Measurements from ENCODE around the gene TRMT1.
A peak's percentile ranks its signal among the peaks of the same experiment; 100 is the strongest.

The TRMT1 gene

DNA sequence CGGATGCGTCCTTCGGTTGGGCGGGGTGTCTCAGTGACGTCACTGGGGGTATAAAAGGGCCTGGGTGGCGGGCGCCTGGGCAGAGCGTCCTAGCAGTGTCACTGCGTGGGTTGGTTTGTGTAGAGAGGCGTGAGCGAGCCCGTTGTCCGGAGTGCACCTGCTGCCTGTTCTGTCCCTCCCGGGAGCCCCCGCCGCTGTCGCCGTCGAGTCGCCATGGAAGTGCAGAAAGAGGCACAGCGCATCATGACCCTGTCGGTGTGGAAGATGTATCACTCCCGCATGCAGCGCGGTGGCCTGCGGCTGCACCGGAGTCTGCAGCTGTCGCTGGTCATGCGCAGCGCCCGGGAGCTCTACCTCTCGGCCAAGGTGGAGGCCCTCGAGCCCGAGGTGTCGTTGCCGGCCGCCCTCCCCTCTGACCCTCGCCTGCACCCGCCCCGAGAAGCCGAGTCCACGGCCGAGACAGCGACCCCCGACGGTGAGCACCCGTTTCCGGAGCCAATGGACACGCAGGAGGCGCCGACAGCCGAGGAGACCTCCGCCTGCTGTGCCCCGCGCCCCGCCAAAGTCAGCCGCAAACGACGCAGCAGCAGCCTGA lies 36.5 kb upstream of the TRMT1 start:
- Histone ChIP-seq H3K27ac (peak overlapping the region; percentile 98 to 100), H3K4me3 (peak overlapping the region; percentile 93)
- TF ChIP-seq, protein P1, sequence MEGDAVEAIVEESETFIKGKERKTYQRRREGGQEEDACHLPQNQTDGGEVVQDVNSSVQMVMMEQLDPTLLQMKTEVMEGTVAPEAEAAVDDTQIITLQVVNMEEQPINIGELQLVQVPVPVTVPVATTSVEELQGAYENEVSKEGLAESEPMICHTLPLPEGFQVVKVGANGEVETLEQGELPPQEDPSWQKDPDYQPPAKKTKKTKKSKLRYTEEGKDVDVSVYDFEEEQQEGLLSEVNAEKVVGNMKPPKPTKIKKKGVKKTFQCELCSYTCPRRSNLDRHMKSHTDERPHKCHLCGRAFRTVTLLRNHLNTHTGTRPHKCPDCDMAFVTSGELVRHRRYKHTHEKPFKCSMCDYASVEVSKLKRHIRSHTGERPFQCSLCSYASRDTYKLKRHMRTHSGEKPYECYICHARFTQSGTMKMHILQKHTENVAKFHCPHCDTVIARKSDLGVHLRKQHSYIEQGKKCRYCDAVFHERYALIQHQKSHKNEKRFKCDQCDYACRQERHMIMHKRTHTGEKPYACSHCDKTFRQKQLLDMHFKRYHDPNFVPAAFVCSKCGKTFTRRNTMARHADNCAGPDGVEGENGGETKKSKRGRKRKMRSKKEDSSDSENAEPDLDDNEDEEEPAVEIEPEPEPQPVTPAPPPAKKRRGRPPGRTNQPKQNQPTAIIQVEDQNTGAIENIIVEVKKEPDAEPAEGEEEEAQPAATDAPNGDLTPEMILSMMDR (IDR thresholded peaks at IDR 0.05): no peak
- peak; percentile 98 for DNase-seq (ENCODE audit: low spot score)

DNA sequence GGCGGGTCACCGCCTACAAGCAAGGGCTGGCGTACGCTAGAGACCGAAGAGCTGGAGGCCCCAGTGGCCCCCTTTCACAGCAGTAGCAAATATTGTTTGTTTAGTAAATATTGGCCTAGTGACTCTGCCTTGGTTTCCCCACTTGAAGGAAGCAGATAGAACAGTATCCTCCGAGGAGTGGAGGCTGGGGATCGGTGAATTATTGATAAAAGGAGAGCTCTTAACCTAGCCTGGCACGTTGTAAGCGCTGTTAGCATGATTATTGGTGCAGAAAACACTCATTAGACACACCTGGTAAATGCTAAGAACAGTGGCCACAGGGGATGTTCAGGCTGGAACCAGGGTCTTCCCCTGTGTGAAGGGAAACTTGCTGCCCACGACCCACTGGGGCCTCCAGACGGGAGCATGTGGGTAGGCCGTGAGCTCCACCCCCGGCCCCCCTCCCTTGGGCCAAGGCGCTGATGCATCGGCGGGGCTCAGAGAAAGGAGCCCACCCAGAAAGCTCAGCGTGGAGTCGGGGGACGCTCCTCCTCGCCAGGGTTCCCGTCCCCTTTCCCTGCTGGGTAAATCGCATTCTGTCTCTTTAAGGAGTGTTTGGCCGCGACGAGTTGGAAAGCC lies 35.9 kb upstream of the TRMT1 start:
- TF ChIP-seq, protein P1 (IDR thresholded peaks at IDR 0.05): no peak
- Histone ChIP-seq H3K27ac (peak overlapping the region; percentile 98 to 100), H3K4me3 (peak overlapping the region; percentile 93)
- DNase-seq (ENCODE audit: low spot score): no peak

DNA sequence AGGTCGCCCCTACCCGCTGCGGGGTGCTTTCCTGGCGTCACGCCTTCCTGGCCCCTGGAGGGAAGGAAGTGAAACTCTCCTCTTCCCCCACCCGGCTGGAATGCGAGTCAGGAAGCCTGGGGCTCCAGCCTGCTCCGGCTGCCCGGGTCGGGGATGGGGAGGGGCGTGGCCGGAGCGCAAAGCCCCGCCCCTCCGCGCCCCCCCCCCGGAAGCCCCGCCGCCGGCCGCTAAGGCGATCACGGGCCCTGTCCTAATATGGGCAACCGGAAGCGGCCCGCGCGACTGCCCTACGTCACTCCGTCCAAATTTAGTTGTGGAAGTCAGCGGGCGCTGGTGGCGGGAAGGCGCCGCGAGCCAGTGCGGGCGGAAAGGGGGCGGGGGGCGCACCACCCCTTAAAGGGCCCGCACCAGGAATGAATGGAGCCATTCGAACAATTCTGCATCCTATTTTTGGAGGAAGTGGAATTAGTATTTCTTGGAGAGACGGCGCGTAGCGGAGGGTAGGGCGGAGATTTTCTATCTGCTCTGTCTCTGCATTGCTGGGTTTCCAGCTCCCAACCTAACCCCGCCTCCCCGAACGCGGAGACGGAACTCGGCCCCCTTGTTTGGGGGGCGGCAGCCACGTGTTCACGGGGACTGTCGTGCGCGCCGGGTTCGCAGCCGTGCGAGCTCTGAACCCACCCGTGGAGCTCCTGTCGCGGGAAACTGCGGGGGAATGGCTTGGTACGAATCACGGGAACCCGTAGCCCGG lies 35.2 kb upstream of the TRMT1 start:
- Histone ChIP-seq H3K4me3 (peak overlapping the region; percentile 93), H3K27ac (peak overlapping the region; percentile 99 to 100)
- DNase-seq (ENCODE audit: low spot score): peak; percentile 99
- TF ChIP-seq, protein P1 (IDR thresholded peaks at IDR 0.05): no peak

DNA sequence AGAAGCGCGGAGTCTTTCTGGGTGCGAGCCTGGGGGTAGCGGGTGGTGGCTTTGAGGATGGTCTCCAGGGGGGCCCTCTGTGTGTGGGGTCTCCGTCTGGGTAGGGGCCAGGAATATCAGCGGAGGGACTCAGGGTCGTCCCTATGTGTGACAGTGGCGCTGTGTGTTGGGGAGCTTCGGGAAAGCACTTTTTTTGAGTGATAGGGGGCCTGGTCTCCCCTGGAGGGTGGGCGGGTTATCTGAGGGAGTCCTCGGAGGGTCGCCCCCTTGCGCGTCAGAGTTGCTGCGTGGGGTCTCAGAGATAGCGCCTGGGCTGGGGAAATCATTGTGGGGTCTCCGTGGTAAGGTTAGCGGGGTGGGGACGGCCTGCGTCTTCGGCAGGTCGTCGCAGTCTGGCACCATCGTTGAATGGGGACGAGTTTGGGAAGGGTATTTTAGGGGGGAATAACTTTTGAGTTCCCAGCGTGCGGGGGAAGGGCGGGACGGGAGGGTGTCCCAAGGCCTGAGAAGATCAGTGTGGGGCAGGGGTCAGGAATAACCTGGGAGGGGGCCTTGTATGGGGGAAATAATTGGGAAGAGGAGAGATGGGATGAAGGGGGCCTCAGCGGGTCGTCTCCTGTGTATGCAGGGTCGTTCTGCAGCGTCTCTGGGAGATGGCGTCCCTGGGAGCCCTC lies 34.5 kb upstream of the TRMT1 start:
- TF ChIP-seq, protein P1 (IDR thresholded peaks at IDR 0.05): no peak
- Histone ChIP-seq H3K27ac (peak overlapping the region; percentile 99 to 100), H3K4me3 (peak overlapping the region; percentile 93)
- peak; percentile 87 for DNase-seq (ENCODE audit: low spot score)

DNA sequence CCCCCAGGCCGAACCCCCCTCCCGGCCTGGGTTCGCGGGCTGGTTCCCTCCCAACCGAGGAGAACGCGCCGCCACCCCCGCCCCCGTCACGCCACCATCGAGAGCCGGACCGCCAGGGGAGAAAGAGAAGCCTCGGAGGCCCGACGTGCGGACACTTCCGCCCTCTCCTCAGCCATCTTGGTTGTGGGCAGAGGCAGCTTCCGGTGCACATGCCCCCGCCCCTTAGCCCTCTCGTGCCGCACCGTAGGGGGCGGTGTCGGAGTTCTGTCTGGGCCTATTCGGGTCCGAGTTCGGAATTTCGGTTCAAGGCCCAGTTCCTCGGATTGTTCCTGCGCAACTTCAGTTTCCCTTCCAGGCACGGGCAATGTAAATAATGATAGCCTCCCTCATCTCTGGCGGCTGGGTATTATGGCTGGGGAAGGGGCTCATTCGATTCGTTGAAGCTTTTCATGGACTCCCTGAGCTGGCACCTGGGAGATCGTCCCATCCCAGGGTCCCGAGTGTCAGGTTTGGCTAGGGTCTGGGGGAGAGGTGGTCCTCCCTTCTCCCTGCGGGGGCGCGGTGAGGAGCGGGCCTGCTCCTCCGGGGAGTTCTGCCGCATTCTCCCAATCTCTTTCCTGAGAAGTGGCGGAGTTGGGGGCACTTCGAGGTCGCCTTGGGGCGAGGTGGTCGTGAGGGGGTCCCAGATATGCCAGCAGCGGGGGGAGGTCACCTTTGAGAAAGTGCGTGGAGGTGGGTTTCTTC lies 33.8 kb upstream of the TRMT1 start, which contains the start of the genes IER2 and STX10:
Gene IER2 (plus strand): TSS at position 225 of the 744 bp plus-strand sequence. CDS start 2,776 bp downstream, outside the sequence.
Gene STX10 (minus strand): TSS at position 189 of the 744 bp plus-strand sequence. CDS start 202 bp downstream, outside the sequence.
- peak; percentile 99 for DNase-seq (ENCODE audit: low spot score)
- peak within 1 kb of the TSS; percentile 99 to 100 for H3K27ac ChIP-seq
- peak within 1 kb of the TSS; percentile 93 for H3K4me3 ChIP-seq
- TF ChIP-seq, protein P1 (IDR thresholded peaks at IDR 0.05): no peak

DNA sequence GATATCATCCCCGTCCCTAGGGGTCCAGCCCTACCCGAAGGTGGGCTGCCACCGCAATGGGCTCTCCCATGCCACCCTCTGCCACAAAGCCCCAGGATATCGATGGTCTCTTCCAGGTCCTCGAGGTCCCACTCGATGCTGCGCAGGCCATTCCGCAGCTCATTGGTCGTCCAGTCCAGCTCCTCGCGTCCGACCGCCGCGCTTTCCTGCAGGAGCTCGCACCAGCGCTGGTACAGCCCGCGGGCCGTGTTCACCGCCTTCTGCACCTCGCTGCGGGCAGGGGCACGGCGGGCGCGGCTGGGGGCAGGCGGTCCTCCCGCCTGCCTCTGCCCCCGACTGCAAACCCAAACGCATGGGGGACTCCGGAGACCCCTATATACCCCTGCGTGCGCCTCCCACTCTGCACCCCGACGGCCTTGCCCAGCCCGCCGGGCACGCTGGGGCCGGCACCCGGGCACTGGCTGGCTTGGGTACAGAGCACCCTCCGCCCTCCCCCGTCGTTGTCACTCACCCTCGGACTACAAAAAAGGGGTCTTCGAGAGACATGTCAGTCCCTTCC lies 33.2 kb upstream of the TRMT1 start:
- H3K4me3 ChIP-seq: peak overlapping the region; percentile 93
- DNase-seq (ENCODE audit: low spot score): no peak
- H3K27ac ChIP-seq: peak overlapping the region; percentile 99 to 100
- TF ChIP-seq, protein P1 (IDR thresholded peaks at IDR 0.05): no peak

DNA sequence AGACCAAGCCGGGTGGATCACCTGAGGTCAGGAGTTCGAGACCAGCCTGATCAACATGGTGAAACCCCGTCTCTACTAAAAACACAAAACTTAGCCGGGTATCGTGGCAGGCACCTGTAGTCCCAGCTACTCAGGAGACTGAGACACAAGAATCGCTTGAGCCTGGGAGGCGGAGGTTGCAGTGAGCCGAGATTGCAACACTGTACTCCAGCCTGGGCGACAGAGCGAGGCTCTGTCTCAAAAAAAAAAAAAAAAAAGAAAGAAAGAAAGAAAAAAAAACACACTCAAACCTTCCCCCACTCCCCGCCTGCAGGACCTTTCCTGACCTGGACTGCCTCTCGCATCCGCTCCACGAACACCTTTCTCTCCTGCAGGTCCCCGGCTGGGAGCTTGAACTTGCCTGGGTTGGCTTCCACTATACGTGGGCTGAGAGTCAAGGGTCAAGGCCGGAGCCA lies 32.7 kb upstream of the TRMT1 start:
- Histone ChIP-seq H3K4me3 (peak overlapping the region; percentile 93), H3K27ac (peak overlapping the region in 1 of 2 donors; percentile 100)
- peak; percentile 78 for DNase-seq (ENCODE audit: low spot score)
